SK-N-SH treated with all-trans-retinoic acid at 6 μM for 48 hours (cell line): ENCODE data around the gene BACH2.

Experiments used
- ATAC-seq: fragments of 200-7000 bp; cut with Tn5 transposase; 3 replicates; pipeline ENCODE4 v1.9.1; 2020; ENCODE audit warnings: mild to moderate bottlenecking, moderate library complexity
- ARNTL ChIP-seq: fragments of 450-650 bp; formaldehyde crosslinking; IDR thresholded peaks from 2 replicates; pipeline ENCODE4 v1.5.0; 2020; ENCODE audit warnings: low read depth, mild to moderate bottlenecking, moderate library complexity, borderline replicate concordance
- BACH2 ChIP-seq: fragments of 250-450 bp; sonication (Bioruptor Pico); IDR thresholded peaks from 2 replicates; pipeline ENCODE4 v1.9.0; 2021; ENCODE audit warnings: mild to moderate bottlenecking, borderline replicate concordance
- CSDC2 ChIP-seq: fragments of 250-450 bp; sonication (Bioruptor Pico); IDR thresholded peaks from 2 replicates; pipeline ENCODE4 v1.5.0; 2020; ENCODE audit warnings: mild to moderate bottlenecking, moderate library complexity
- ESRRG ChIP-seq: fragments of 250-450 bp; sonication (Bioruptor Pico); IDR thresholded peaks from 2 replicates; pipeline ENCODE4 v1.6.1; 2021; ENCODE audit warnings: mild to moderate bottlenecking
- GLIS3 ChIP-seq: fragments of 250-450 bp; sonication (Bioruptor Pico); IDR thresholded peaks from 2 replicates; pipeline ENCODE4 v1.5.0; 2020; ENCODE audit warnings: mild to moderate bottlenecking, moderate library complexity
- ISL1 ChIP-seq: fragments of 250-450 bp; sonication (Bioruptor Pico); IDR thresholded peaks from 2 replicates; pipeline ENCODE4 v2.1.2; 2022; ENCODE audit warnings: mild to moderate bottlenecking, moderate library complexity
- OSR1 ChIP-seq: fragments of 250-450 bp; sonication (Bioruptor Pico); IDR thresholded peaks from 2 replicates; pipeline ENCODE4 v1.8.0; 2022; ENCODE audit warnings: moderate library complexity, mild to moderate bottlenecking, inconsistent platforms
- PPARA ChIP-seq: fragments of 250-450 bp; sonication (Bioruptor Pico); IDR thresholded peaks from 2 replicates; pipeline ENCODE4 v1.5.0; 2020; ENCODE audit warnings: mild to moderate bottlenecking, borderline replicate concordance
- RARB ChIP-seq: fragments of 250-450 bp; sonication (Bioruptor Pico); IDR thresholded peaks from 2 replicates; pipeline ENCODE4 v1.8.0; 2021; ENCODE audit warnings: mild to moderate bottlenecking, moderate library complexity
- SNAI2 ChIP-seq: fragments of 250-450 bp; sonication (Bioruptor Pico); IDR thresholded peaks from 2 replicates; pipeline ENCODE4 v1.5.0; 2020; ENCODE audit warnings: mild to moderate bottlenecking, moderate library complexity
- TCF4 ChIP-seq: fragments of 250-450 bp; sonication (Bioruptor Pico); IDR thresholded peaks from 2 replicates; pipeline ENCODE4 v1.8.0; 2021; ENCODE audit warnings: mild to moderate bottlenecking, moderate library complexity, borderline replicate concordance
- TOX ChIP-seq: fragments of 250-450 bp; sonication (Bioruptor Pico); IDR thresholded peaks from 2 replicates; pipeline ENCODE4 v1.8.0; 2021; ENCODE audit warnings: mild to moderate bottlenecking, moderate library complexity, borderline replicate concordance
- ZC3H10 ChIP-seq: fragments of 250-450 bp; sonication (Bioruptor Pico); IDR thresholded peaks from 2 replicates; pipeline ENCODE4 v1.5.1; 2021; ENCODE audit warnings: mild to moderate bottlenecking, moderate library complexity
- ZFP3 ChIP-seq: fragments of 250-450 bp; sonication (Bioruptor Pico); IDR thresholded peaks from 2 replicates; pipeline ENCODE4 v1.5.0; 2020; ENCODE audit warnings: mild to moderate bottlenecking, moderate library complexity
- ZFP30 ChIP-seq: fragments of 450-650 bp; formaldehyde crosslinking; IDR thresholded peaks from 2 replicates; pipeline ENCODE4 v1.5.0; 2022; ENCODE audit warnings: mild to moderate bottlenecking, moderate library complexity
- ZNF565 ChIP-seq: fragments of 450-650 bp; formaldehyde crosslinking; conservative IDR thresholded peaks from 2 replicates; pipeline ENCODE4 v1.5.0; 2020; ENCODE audit warnings: low read depth, mild to moderate bottlenecking, moderate library complexity
- TF ChIP-seq, protein P1 (sequence below): fragments of 250-450 bp; sonication (Bioruptor Pico); IDR thresholded peaks from 2 replicates; pipeline ENCODE4 v1.5.0; 2020; ENCODE audit warnings: mild to moderate bottlenecking, moderate library complexity
- TF ChIP-seq, protein P2 (sequence below): fragments of 250-450 bp; sonication (Bioruptor Pico); IDR thresholded peaks from 2 replicates; pipeline ENCODE4 v1.5.1; 2021; ENCODE audit warnings: mild to moderate bottlenecking, moderate library complexity
- TF ChIP-seq, protein P3 (sequence below): fragments of 250-450 bp; sonication (Bioruptor Pico); IDR thresholded peaks from 2 replicates; pipeline ENCODE4 v1.8.0; 2020; ENCODE audit warnings: mild to moderate bottlenecking, moderate library complexity, borderline replicate concordance
- TF ChIP-seq, protein P4 (sequence below): fragments of 250-450 bp; sonication (Bioruptor Pico); IDR thresholded peaks from 2 replicates; pipeline ENCODE4 v1.8.0; 2021; ENCODE audit warnings: low read depth, mild to moderate bottlenecking, moderate library complexity, borderline replicate concordance
- TF ChIP-seq, protein P5 (sequence below): fragments of 250-450 bp; sonication (Bioruptor Pico); IDR thresholded peaks from 2 replicates; pipeline ENCODE4 v1.5.1; 2020; ENCODE audit warnings: low read depth, mild to moderate bottlenecking, moderate library complexity

BACH2 gene

DNA sequence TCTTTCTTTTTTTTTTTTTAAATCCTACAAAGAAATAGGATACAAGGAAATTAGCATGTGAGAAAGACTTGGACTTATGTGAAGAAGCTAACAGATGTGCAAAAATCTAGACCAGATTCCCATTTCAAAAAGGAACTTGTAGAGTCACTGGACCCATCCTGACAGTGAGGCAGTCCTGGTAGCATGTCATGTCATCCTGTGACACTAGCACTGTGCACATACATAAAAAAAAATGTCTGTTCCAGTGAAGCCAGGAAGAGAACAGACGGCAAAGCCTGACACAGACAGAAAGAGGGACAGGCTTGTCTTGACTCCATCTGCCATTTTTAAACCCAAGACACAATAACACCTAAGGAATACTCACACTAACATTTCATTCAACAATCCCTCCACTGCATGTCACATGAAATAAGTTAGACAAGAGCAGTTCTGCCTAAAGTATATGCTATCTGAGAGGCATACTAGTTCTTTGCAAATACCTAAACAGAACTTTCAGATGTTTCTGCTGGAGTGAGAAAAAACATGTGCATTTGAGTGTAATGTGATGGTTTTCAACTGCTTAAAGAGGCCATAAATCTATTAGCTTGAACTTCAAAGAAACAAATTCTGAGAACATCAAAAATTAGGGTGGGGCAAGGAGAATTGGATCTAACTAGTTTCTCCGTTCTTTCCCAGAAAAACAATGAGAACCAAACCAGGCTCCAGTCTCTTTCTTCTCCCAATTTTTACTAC lies 159.6 kb downstream of the BACH2 start:
- TF ChIP-seq, protein P1, sequence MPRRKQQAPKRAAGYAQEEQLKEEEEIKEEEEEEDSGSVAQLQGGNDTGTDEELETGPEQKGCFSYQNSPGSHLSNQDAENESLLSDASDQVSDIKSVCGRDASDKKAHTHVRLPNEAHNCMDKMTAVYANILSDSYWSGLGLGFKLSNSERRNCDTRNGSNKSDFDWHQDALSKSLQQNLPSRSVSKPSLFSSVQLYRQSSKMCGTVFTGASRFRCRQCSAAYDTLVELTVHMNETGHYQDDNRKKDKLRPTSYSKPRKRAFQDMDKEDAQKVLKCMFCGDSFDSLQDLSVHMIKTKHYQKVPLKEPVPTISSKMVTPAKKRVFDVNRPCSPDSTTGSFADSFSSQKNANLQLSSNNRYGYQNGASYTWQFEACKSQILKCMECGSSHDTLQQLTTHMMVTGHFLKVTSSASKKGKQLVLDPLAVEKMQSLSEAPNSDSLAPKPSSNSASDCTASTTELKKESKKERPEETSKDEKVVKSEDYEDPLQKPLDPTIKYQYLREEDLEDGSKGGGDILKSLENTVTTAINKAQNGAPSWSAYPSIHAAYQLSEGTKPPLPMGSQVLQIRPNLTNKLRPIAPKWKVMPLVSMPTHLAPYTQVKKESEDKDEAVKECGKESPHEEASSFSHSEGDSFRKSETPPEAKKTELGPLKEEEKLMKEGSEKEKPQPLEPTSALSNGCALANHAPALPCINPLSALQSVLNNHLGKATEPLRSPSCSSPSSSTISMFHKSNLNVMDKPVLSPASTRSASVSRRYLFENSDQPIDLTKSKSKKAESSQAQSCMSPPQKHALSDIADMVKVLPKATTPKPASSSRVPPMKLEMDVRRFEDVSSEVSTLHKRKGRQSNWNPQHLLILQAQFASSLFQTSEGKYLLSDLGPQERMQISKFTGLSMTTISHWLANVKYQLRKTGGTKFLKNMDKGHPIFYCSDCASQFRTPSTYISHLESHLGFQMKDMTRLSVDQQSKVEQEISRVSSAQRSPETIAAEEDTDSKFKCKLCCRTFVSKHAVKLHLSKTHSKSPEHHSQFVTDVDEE (CRISPR knock-in tag), result no peak
- no peak for TF ChIP-seq TCF4 (CRISPR knock-in tag)
- TF ChIP-seq ZFP3 (CRISPR knock-in tag), result no peak
- TF ChIP-seq OSR1 (CRISPR knock-in tag), result no peak
- no peak for TF ChIP-seq ESRRG (CRISPR knock-in tag)
- TF ChIP-seq RARB (CRISPR knock-in tag), result no peak
- TF ChIP-seq PPARA, result no peak
- no peak for TF ChIP-seq SNAI2 (CRISPR knock-in tag)
- TF ChIP-seq ARNTL (CRISPR knock-in tag), result no peak
- no peak for TF ChIP-seq ISL1 (CRISPR knock-in tag)
- TF ChIP-seq, protein P2, sequence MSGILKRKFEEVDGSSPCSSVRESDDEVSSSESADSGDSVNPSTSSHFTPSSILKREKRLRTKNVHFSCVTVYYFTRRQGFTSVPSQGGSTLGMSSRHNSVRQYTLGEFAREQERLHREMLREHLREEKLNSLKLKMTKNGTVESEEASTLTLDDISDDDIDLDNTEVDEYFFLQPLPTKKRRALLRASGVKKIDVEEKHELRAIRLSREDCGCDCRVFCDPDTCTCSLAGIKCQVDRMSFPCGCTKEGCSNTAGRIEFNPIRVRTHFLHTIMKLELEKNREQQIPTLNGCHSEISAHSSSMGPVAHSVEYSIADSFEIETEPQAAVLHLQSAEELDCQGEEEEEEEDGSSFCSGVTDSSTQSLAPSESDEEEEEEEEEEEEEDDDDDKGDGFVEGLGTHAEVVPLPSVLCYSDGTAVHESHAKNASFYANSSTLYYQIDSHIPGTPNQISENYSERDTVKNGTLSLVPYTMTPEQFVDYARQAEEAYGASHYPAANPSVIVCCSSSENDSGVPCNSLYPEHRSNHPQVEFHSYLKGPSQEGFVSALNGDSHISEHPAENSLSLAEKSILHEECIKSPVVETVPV (CRISPR knock-in tag), result no peak
- TF ChIP-seq, protein P3, sequence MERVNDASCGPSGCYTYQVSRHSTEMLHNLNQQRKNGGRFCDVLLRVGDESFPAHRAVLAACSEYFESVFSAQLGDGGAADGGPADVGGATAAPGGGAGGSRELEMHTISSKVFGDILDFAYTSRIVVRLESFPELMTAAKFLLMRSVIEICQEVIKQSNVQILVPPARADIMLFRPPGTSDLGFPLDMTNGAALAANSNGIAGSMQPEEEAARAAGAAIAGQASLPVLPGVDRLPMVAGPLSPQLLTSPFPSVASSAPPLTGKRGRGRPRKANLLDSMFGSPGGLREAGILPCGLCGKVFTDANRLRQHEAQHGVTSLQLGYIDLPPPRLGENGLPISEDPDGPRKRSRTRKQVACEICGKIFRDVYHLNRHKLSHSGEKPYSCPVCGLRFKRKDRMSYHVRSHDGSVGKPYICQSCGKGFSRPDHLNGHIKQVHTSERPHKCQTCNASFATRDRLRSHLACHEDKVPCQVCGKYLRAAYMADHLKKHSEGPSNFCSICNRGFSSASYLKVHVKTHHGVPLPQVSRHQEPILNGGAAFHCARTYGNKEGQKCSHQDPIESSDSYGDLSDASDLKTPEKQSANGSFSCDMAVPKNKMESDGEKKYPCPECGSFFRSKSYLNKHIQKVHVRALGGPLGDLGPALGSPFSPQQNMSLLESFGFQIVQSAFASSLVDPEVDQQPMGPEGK (CRISPR knock-in tag), result no peak
- TF ChIP-seq GLIS3 (CRISPR knock-in tag), result no peak
- TF ChIP-seq ZC3H10, result no peak
- TF ChIP-seq CSDC2 (CRISPR knock-in tag), result no peak
- TF ChIP-seq BACH2 (CRISPR knock-in tag), result no peak
- no peak for TF ChIP-seq ZFP30 (CRISPR knock-in tag)
- ATAC-seq, result peak; percentile 37

DNA sequence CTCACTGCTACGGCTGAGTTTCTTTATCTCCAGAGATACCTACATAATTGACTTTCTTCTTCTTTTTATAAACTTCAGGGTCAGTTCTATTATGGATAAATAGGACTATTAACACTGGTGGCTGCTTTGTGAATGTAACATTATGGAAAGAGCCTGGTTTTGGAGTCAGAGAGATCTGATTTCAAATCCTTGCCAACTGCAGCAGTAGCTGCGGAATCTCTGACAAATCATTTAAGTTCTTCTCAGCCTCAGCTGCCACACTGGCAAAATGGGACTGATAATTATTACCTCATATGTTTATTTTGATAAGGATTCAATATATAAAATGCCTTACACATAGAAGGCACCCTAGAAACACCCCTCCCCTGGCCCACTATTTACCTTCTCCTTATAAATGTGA lies 160.5 kb downstream of the BACH2 start:
- ATAC-seq, result no peak; the same call in 2 of the 3 replicates

More for the DNA sequence above, 160.5 kb downstream of the BACH2 start:
- TF ChIP-seq ZFP30 (CRISPR knock-in tag) (no peak), TOX (CRISPR knock-in tag) (no peak), GLIS3 (CRISPR knock-in tag) (no peak), ZFP3 (CRISPR knock-in tag) (no peak), PPARA (no peak), ZNF565 (CRISPR knock-in tag) (no peak), ISL1 (CRISPR knock-in tag) (no peak), BACH2 (CRISPR knock-in tag) (no peak), SNAI2 (CRISPR knock-in tag) (no peak), ZC3H10 (no peak), ESRRG (CRISPR knock-in tag) (no peak)
- TF ChIP-seq, protein P4, sequence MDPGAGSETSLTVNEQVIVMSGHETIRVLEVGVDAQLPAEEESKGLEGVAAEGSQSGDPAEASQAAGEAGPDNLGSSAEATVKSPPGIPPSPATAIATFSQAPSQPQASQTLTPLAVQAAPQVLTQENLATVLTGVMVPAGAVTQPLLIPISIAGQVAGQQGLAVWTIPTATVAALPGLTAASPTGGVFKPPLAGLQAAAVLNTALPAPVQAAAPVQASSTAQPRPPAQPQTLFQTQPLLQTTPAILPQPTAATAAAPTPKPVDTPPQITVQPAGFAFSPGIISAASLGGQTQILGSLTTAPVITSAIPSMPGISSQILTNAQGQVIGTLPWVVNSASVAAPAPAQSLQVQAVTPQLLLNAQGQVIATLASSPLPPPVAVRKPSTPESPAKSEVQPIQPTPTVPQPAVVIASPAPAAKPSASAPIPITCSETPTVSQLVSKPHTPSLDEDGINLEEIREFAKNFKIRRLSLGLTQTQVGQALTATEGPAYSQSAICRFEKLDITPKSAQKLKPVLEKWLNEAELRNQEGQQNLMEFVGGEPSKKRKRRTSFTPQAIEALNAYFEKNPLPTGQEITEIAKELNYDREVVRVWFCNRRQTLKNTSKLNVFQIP (CRISPR knock-in tag), result no peak
- TF ChIP-seq, protein P5, sequence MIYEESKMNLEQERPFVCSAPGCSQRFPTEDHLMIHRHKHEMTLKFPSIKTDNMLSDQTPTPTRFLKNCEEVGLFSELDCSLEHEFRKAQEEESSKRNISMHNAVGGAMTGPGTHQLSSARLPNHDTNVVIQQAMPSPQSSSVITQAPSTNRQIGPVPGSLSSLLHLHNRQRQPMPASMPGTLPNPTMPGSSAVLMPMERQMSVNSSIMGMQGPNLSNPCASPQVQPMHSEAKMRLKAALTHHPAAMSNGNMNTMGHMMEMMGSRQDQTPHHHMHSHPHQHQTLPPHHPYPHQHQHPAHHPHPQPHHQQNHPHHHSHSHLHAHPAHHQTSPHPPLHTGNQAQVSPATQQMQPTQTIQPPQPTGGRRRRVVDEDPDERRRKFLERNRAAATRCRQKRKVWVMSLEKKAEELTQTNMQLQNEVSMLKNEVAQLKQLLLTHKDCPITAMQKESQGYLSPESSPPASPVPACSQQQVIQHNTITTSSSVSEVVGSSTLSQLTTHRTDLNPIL (CRISPR knock-in tag), result no peak
- TF ChIP-seq, all 23 proteins: peak for 0
